Superior temporal gyrus (tissue), 1 donor: Measurements from ENCODE around the gene MAD1L1.

ENCODE experiments used
- DNase-seq: peaks from one replicate; pipeline ENCODE4 v3.0.0-alpha.2; 2016; ENCODE audit errors: extremely low spot score

The MAD1L1 gene

GRCh38 chr7:1807821-1808600, 424.7 kb downstream of the MAD1L1 start:
- DNase-seq, result no peak

DNA sequence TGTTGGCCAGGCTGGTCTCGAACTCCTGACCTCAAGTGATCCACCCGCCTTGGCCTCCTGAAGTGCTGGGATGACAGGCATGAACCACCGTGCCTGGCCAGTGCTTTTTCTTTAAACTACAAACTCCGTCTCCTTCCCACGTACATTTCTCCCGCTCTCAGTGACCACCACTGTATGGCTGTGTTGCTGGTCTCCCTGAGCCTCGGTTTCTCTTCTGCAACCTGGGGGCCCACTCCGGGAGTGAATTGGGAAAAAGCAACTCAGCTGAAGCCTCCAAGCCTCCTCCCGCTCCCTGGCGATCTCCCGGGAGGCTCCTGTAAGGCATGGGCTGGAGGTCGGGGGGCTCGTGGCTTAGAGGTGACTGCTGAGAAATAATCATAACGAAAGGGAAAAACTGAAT, 426.4 kb downstream of the MAD1L1 start:
- DNase-seq, result no peak

DNA sequence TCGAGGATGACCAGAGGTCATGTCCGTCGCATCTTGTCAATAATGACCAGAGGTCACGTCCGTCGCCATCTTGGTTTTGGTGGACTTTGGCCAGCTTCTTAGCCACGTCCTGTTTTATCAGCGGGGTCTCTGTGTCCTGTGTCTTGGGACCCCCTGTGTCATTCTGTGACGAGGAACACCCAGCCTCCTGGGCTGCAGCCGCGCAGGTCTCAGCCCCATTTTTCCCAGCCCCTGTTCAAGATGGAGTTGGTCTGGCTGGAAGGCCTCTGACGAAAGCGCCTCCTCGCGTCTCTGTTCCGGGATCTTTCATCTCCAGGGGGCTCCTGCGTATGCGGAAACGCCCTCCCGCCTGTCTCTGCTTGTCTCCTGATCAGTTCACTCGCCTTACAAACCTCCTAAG, 428.4 kb downstream of the MAD1L1 start:
- DNase-seq, result no peak

- DNase-seq, result no peak
These were observed 429.8 kb downstream of the MAD1L1 start for GRCh38 chr7:1802899-1803298.

- DNase-seq, result no peak
These were observed 431.8 kb downstream of the MAD1L1 start for GRCh38 chr7:1800902-1801301.

GRCh38 chr7:1798191-1798590, 434.6 kb downstream of the MAD1L1 start:
- no peak for DNase-seq

- no peak for DNase-seq
These were observed 437.7 kb downstream of the MAD1L1 start for GRCh38 chr7:1794888-1795542.

DNA sequence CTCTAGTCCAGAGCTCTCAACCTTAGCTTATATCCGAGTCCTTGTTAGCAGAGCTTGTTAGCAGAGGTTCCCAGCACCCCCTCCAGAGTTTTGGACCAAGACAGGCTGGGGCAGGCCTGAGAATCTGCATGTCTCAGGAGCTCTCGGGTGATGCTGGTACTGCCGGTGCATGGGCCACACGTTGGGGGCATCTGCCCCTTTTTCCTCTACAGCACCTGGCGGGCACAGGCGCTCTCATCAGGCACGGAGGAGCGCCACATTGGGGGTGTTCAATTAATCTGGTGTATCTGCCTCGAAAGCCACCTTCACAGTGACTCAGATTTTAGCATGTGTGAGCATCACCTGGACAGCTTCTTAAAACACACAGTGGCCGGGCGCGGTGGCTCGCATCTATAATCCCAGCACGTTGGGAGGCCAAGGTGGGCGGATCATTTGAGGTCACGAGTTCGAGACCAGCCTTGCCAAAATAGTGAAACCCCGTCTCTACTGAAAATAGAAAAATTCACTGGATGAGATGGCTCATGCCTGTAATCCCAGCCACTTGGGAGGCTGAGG, 445.0 kb downstream of the MAD1L1 start:
- no peak for DNase-seq

DNA sequence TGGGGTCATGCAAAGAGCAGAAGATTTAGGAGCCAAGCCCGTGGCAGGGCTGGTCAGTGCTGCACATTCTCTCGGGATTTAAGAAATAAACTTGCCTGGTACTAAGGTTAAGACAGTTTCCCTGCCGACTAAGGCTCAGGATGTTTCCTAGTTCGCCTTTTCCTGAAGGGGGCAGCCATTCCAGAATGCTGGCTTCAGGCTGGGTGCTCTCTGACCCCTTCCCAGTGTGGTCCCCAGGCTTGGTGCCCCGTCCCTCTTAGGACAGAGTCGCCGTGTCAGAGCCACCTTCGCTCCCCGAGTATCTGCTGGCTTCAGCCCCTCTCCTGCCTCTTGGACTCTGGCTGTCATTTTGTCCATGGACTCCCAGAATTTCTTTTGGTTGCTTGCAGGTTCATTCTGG, 445.5 kb downstream of the MAD1L1 start:
- no peak for DNase-seq

GRCh38 chr7:1785839-1786238, 446.9 kb downstream of the MAD1L1 start:
- DNase-seq, result no peak

- DNase-seq, result no peak
These were observed 451.4 kb downstream of the MAD1L1 start for GRCh38 chr7:1781369-1781768.

DNA sequence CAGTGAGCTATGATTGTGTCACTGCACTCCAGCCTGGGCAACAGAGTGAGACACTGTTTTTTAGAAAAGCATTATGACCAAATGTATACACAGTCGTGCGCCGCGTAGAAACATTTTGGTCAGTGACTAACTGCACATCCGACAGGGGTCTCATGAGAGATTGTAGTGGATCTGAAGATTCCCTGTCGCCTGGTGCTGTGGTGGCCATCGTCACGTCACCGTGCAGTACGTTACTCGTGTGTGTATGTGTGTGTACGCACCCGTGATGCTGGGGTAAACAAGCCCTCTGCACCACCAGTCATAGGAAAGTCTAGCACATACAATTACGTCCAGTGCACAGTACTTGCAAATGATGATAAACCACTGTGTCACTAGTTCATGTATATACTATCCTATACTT, 453.3 kb downstream of the MAD1L1 start:
- no peak for DNase-seq

DNA sequence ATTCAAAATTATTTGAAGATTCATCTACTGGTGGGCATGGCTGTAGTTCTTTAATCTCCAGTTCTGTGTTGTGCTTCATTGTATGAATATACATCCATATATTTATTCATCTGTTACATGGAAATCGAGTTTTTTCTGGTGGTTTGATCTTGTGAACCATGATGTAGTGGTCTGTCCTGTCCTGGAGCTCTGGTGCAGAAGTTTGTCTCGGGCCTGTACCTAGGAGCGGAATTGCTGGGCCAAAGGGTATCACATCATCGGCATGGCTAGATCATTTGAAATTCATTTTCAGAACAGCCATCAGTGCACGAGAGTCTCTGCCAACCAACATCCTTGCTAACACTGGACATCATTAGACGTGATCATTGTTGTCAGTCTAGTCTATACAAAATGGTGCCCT, 455.6 kb downstream of the MAD1L1 start:
- DNase-seq, result no peak

- no peak for DNase-seq
These were observed 457.4 kb downstream of the MAD1L1 start for GRCh38 chr7:1775389-1775788.

- DNase-seq, result no peak
These were observed 462.4 kb downstream of the MAD1L1 start for GRCh38 chr7:1770331-1770730.

GRCh38 chr7:1769286-1770200, 463.2 kb downstream of the MAD1L1 start:
- no peak for DNase-seq

GRCh38 chr7:1768832-1769231, 463.9 kb downstream of the MAD1L1 start:
- no peak for DNase-seq

DNA sequence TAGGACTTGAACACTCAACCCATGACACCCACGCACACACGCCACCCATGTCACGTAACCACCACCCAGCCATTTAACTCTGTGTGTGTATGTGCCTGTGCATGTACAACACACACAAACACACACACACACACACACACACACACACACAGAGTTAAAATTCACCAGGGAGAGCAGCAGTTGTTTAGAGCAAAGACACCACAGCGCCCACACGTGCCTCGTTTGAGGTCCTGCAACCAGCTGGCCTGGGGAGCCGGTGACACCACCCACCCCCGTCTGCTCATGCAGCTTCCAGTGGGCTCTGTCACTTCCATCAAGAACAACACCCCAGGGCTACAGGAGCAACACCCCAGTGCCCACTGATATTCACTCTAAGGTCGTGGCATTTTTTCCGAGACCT, 465.2 kb downstream of the MAD1L1 start:
- DNase-seq, result no peak
